Psoas muscle (tissue), 8 donors: ENCODE data around the gene AGPAT3. TPM values are rescaled to one million over a fixed set of nuclear protein-coding genes. Genes with fewer than 3 reads are reported as not detected.

Source experiments
- ATAC-seq, 4 donors: fragments of 200-7000 bp; cut with Tn5 transposase; one replicate each; pipeline ENCODE4 v1.9.1; 2020; ENCODE audit warnings: moderate library complexity in 3 of 4, mild to moderate bottlenecking in 2 of 4
- DNase-seq, 2 donors: peaks; one replicate each; pipeline ENCODE4 v3.0.0-alpha.2; 2020
- H3K27ac ChIP-seq: fragments of 200-600 bp; one replicate; pipeline ENCODE4 v1.8.0; 2022
- H3K27me3 ChIP-seq, 3 donors: fragments of 200-600 bp in 1 of 3; one replicate each; pipeline versions ENCODE4 v1.6.1 to v1.8.0; 2013 to 2022; ENCODE audit warnings: low read length in 2 of 3, mild to moderate bottlenecking in 2 of 3, moderate library complexity in 1 of 3; ENCODE audit not compliant: insufficient read depth in 3 of 3
- H3K36me3 ChIP-seq, 2 donors: fragments of 200-600 bp in 1 of 2; one replicate each; pipeline versions ENCODE4 v1.6.1 to v1.8.0; 2013 to 2022; ENCODE audit warnings: low read depth in 1 of 2, mild to moderate bottlenecking in 1 of 2, moderate library complexity in 1 of 2; ENCODE audit not compliant: insufficient read depth in 1 of 2
- H3K4me1 ChIP-seq: fragments of 200-600 bp; one replicate; pipeline ENCODE4 v1.8.0; 2022
- H3K4me3 ChIP-seq: fragments of 200-600 bp; one replicate; pipeline ENCODE4 v1.8.0; 2022; ENCODE audit warnings: mild to moderate bottlenecking
- H3K9me3 ChIP-seq: fragments of 200-600 bp; one replicate; pipeline ENCODE4 v1.8.0; 2022
- WGBS, 3 donors: extraction: QIAGEN DNeasy Blood & Tissue Kit; methylation state at CpG; one replicate each; pipeline versions ENCODE4 v1.1.6 to v1.1.7; 2013; 5-methylcytosine and 5-hydroxymethylcytosine counted together
- intact Hi-C, 2 donors: fragments of 100-400 bp; cut with DNase I; formaldehyde crosslinking; loops; one replicate each; pipeline versions ENCODE4 v1.11.0 to v1.14.2; 2022
- polyA plus RNA-seq, 3 donors: library from polyadenylated mRNA; stranded (reverse); fragments of 200-250 nt; gene quantifications; one replicate each; pipeline ENCODE4 v1.2.3, GENCODE V29; 2013
- total RNA-seq, 4 donors: library from RNA; stranded (reverse); fragmentation: NEBNext Ultra II Directional in 2 of 4; extraction: Animal tissue kit (Norgen Biotek cat#: 25700) in 2 of 4; gene quantifications; one replicate each; pipeline versions ENCODE4 v1.2.1 to v1.2.4, GENCODE V29; 2021 to 2023
- TF ChIP-seq, protein P1 (sequence below): fragments of 200-600 bp; IDR thresholded peaks from one replicate; pipeline ENCODE4 v1.8.0; 2022; ENCODE audit warnings: antibody characterized with exemption
- donor health status: healthy with polysubstance abuse.
- donor health status: DM: no; HTN: no; CAD: no; lungs with moderate emphysema.
- donor health status: Bipolar disorder and iron deficiency.
- donor health status: healthy.
- donor health status: DM: yes; HTN: yes; CAD: no.
- donor health status: DM: no; HTN: no; CAD: no.
- donor health status: DM: no; HTN: no; CAD: no.
- donor health status: DM: yes; HTN: yes; CAD: no.

Gene AGPAT3
- total and polyA plus RNA-seq, 7 donors, result 28.4 to 117 (median 50.7) TPM

DNA sequence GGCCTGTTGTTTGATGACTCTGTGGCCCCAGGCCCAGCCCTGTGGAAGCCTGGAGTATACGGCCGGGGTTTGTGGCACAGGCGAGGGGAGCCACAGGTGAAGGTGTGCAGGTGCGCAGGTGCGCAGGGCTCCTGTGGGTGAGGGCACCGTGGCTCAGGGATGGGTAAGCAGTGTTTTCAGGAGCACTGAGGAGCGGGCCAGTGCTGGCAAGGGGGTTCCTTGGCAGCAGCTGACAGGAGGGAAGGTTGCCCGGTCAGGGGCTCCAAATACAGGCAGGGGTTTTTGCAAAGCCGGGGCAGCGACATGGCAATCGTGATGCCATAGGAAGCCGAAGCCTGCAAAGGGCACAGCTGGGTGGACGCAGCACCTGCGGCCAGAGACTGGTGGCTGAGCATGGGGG is 20.7 kb downstream of the AGPAT3 start:
- Histone ChIP-seq H3K27me3 (no peaks in the 10 kb centered on the region), H3K36me3 (no peaks in the 10 kb centered on the region), H3K9me3 (no peaks in the 10 kb centered on the region), H3K4me3 (no peak overlapping the region), H3K4me1 (peaks cover 14% of the 10 kb centered on the region), H3K27ac (no peak overlapping the region)
- DNase-seq (no peak), ATAC-seq (no peak)
- WGBS, 3 donors, result 74 to 82% (median 75%) methylated on average over 14 of the region's 14 CpGs
- TF ChIP-seq, protein P1, sequence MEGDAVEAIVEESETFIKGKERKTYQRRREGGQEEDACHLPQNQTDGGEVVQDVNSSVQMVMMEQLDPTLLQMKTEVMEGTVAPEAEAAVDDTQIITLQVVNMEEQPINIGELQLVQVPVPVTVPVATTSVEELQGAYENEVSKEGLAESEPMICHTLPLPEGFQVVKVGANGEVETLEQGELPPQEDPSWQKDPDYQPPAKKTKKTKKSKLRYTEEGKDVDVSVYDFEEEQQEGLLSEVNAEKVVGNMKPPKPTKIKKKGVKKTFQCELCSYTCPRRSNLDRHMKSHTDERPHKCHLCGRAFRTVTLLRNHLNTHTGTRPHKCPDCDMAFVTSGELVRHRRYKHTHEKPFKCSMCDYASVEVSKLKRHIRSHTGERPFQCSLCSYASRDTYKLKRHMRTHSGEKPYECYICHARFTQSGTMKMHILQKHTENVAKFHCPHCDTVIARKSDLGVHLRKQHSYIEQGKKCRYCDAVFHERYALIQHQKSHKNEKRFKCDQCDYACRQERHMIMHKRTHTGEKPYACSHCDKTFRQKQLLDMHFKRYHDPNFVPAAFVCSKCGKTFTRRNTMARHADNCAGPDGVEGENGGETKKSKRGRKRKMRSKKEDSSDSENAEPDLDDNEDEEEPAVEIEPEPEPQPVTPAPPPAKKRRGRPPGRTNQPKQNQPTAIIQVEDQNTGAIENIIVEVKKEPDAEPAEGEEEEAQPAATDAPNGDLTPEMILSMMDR, result no peak
- intact Hi-C loops, result no loop called here

DNA sequence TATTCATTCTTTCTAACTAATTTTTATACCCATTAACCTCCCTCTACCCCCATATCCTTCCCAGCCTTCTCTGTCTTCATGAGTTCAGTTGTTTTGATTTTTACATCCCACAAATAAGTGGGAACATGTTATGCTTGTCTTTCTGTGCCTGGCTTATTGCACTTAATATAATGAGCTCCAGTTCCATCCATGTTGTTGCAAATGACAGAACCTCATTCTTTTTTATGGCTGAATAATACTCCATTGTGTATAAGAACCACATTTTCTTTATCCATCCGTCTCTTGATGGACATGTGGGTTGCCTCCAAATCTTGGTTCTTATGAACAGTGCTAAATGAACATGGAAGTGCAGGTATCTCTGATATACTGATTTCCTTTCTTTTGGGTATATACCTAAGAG is 21.5 kb downstream of the AGPAT3 start:
- ATAC-seq (no peak), DNase-seq (no peak)
- TF ChIP-seq, protein P1, result no peak
- no peaks in the 10 kb centered on the region for H3K9me3 ChIP-seq
- H3K27me3 ChIP-seq, result no peaks in the 10 kb centered on the region
- no peak overlapping the region for H3K4me3 ChIP-seq
- 94 to 97% (median 97%) methylated on average over 1 of the region's 1 CpG for WGBS, 3 donors
- intact Hi-C loops, result no loop called here
- peaks cover 11% of the 10 kb centered on the region for H3K4me1 ChIP-seq
- H3K27ac ChIP-seq, result no peak overlapping the region
- H3K36me3 ChIP-seq, result no peaks in the 10 kb centered on the region

DNA sequence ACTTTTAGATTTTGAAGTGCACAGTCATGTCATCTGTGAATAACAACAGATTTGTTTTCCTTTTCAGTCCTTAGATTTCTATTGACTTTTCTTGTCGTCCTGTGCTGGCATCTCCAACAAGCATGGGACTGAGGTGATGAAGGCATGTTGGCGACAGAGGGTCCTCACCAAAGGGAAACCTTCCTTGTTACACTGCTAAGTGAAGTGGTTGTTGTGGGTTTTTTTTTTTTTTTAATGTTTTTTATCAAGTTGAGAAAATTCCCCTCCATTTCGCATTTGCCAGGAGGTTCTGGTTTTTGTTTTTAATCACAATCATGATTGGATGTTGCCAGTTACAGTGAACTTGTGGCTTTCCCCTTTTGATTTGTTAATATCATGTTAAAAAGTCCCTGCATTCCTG is 24.0 kb downstream of the AGPAT3 start:
- H3K4me3 ChIP-seq, result no peak overlapping the region
- H3K4me1 ChIP-seq, result peaks cover 17% of the 10 kb centered on the region
- DNase-seq (no peak), ATAC-seq (no peak)
- TF ChIP-seq, protein P1, result no peak
- H3K36me3 ChIP-seq, result no peaks in the 10 kb centered on the region
- 86 to 90% (median 88%) methylated on average over 3 of the region's 3 CpGs for WGBS, 3 donors
- H3K27ac ChIP-seq, result no peak overlapping the region
- intact Hi-C loops, result no loop called here
- H3K9me3 ChIP-seq, result no peaks in the 10 kb centered on the region
- no peaks in the 10 kb centered on the region for H3K27me3 ChIP-seq

DNA sequence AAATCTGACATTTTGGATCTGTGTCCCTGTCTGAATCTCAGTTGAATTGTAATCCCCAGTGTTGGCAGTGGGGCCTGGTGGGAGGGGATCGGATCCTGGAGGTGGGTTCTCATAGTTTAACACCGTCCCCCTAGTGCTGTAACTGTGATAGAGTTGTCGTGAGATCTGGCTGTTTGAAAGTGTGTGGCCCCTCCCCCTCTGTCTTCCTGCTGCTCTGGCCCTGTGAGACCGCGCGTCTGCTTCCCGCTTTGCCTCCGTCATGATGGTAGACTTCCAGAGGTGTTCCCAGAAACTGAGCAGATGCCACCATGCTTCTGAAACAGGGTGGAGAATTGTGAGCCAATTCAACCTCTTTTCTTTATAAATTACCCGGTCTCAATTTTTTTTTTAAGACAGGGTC is 25.0 kb downstream of the AGPAT3 start:
- intact Hi-C loops, result no loop called here
- H3K27ac ChIP-seq, result no peak overlapping the region
- no peaks in the 10 kb centered on the region for H3K27me3 ChIP-seq
- H3K4me1 ChIP-seq, result peaks cover 19% of the 10 kb centered on the region
- no peaks in the 10 kb centered on the region for H3K9me3 ChIP-seq
- DNase-seq, result no peak
- TF ChIP-seq, protein P1, result no peak
- ATAC-seq, result no peak
- no peaks in the 10 kb centered on the region for H3K36me3 ChIP-seq
- 85 to 92% (median 89%) methylated on average over 9 of the region's 9 CpGs for WGBS, 3 donors
- H3K4me3 ChIP-seq, result no peak overlapping the region

DNA sequence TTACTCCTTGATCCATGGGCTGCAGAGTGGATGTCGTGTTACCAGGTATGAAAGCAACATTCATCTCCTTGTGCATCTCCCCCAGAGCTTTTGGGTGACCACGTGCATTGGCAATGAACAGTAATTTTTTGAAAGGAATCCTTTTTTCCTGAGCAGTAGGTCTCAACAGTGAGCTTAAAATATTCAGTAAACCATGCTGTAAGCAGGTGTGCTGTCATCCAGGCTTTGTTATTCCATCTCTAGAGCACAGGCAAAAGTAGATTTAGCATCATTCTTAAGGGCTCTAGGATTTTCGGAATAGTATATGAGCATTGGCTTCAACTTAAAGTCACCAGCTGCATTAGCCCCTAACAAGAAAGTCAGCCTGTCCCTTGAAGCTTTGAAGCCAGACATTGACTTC is 27.3 kb downstream of the AGPAT3 start:
- ATAC-seq (no peak), DNase-seq (no peak)
- WGBS, 3 donors, result 96 to 98% (median 96%) methylated on average over 3 of the region's 3 CpGs
- Histone ChIP-seq H3K27me3 (no peaks in the 10 kb centered on the region), H3K4me3 (no peak overlapping the region), H3K4me1 (peaks cover 34% of the 10 kb centered on the region), H3K9me3 (no peaks in the 10 kb centered on the region), H3K27ac (no peak overlapping the region), H3K36me3 (no peaks in the 10 kb centered on the region)
- TF ChIP-seq, protein P1, result no peak
- intact Hi-C loops, result no loop called here
